H1 (cell line): ENCODE results near the gene PTPN9. TPM values are rescaled to one million over a fixed set of nuclear protein-coding genes. Genes with fewer than 3 reads are reported as not detected.

Experiments
- CTCF ChIA-PET: fragments of 300-600 bp; sonication (Branson Sonifier 250); formaldehyde crosslinking; loops from one replicate; lab custom pipeline; 2021; ENCODE audit not compliant: partially characterized antibody; lab: Charles Lee
- POLR2A ChIA-PET: fragments of 300-600 bp; sonication (Branson Sonifier 250); formaldehyde crosslinking; loops from one replicate; lab custom pipeline; 2021; ENCODE audit warnings: inconsistent platforms; ENCODE audit not compliant: partially characterized antibody; lab: Charles Lee
- DNase-seq, 2 experiments: peaks; one replicate each; pipeline versions ENCODE4 v3.0.0 to v3.0.0-alpha.2; 2010 to 2022; ENCODE audit warnings: low spot score in 2 of 2, low read depth in 1 of 2, mixed read lengths in 1 of 2
- FAIRE-seq: peaks from 2 replicates; lab custom pipeline; 2011; peaks lifted over from hg19 to GRCh38; lab: Jason Lieb, UNC
- H2AFZ ChIP-seq: 2 replicates; pipeline ENCODE4 v1.8.1; 2012; ENCODE audit warnings: low read length, inconsistent platforms
- H2AK5ac ChIP-seq: 2 replicates; pipeline ENCODE4 v1.6.1; 2013; ENCODE audit warnings: low read depth, low read length
- H2BK120ac ChIP-seq: replicated peaks from 2 replicates; pipeline ENCODE3; 2013; ENCODE audit warnings: low read depth, low read length, inconsistent platforms
- H2BK12ac ChIP-seq: 2 replicates; pipeline ENCODE4 v1.6.1; 2013; ENCODE audit warnings: low read depth, low read length
- H2BK15ac ChIP-seq: 2 replicates; pipeline ENCODE4 v1.6.1; 2013; ENCODE audit warnings: low read length
- H2BK20ac ChIP-seq: 2 replicates; pipeline ENCODE4 v1.6.1; 2013; ENCODE audit warnings: low read length
- H2BK5ac ChIP-seq: 2 replicates; pipeline ENCODE4 v1.6.1; 2013; ENCODE audit warnings: low read depth, low read length
- H3K14ac ChIP-seq: 2 replicates; pipeline ENCODE4 v1.6.1; 2013; ENCODE audit warnings: inconsistent platforms; ENCODE audit not compliant: insufficient read length
- H3K18ac ChIP-seq: 2 replicates; pipeline ENCODE4 v1.6.1; 2013; ENCODE audit warnings: low read length; ENCODE audit errors: extremely low read depth
- H3K23ac ChIP-seq: 2 replicates; pipeline ENCODE4 v1.6.1; 2013; ENCODE audit warnings: inconsistent platforms; ENCODE audit not compliant: insufficient read length
- H3K23me2 ChIP-seq: 2 replicates; pipeline ENCODE4 v1.6.1; 2013; ENCODE audit warnings: low read depth, low read length
- H3K27ac ChIP-seq: 2 replicates; pipeline ENCODE4 v1.6.1; 2011; ENCODE audit warnings: low read depth, low read length, inconsistent platforms
- H3K27me3 ChIP-seq, 4 experiments: replicated peaks in 1 of 4; 1 replicate in 1 of 4; 2 replicates in 3 of 4; pipeline versions ENCODE4 v1.6.1 to v1.8.1; 2011 to 2013; ENCODE audit warnings: low read length in 3 of 4, mild to moderate bottlenecking in 3 of 4, inconsistent platforms in 2 of 4, mixed read lengths in 2 of 4, moderate library complexity in 1 of 4; ENCODE audit not compliant: control insufficient read depth in 3 of 4, insufficient read depth in 3 of 4; ENCODE audit errors: extremely low read depth in 1 of 4
- H3K36me3 ChIP-seq, 4 experiments: 2 replicates each; pipeline versions ENCODE4 v1.6.1 to v1.8.1; 2011 to 2013; ENCODE audit warnings: mild to moderate bottlenecking in 4 of 4, low read length in 3 of 4, moderate library complexity in 2 of 4, control low read depth in 1 of 4, inconsistent platforms in 1 of 4; ENCODE audit not compliant: insufficient read depth in 4 of 4, control insufficient read depth in 2 of 4
- H3K4ac ChIP-seq: replicated peaks from 2 replicates; pipeline ENCODE3; 2013; ENCODE audit warnings: low read length, low read depth, mixed read lengths, inconsistent platforms; ENCODE audit not compliant: insufficient read length
- H3K4me1 ChIP-seq, 4 experiments: replicated peaks in 1 of 4; 1 replicate in 1 of 4; 2 replicates in 3 of 4; pipeline versions ENCODE4 v1.6.1 to v1.8.1; 2011 to 2013; ENCODE audit warnings: low read length in 3 of 4, inconsistent platforms in 2 of 4, mixed read lengths in 1 of 4; ENCODE audit not compliant: insufficient read depth in 4 of 4, control insufficient read depth in 3 of 4
- H3K4me2 ChIP-seq, 2 experiments: 2 replicates each; pipeline versions ENCODE4 v1.6.1 to v1.8.1; 2011 to 2013; ENCODE audit warnings: low read depth in 2 of 2, low read length in 2 of 2, control low read depth in 1 of 2, inconsistent platforms in 1 of 2, mild to moderate bottlenecking in 1 of 2; ENCODE audit not compliant: insufficient read depth in 1 of 2
- H3K4me3 ChIP-seq, 4 experiments: fragments of 200-600, 300-600 bp in 1 of 4; sonication (generic), shearing (Covaris generic), sonication (Bioruptor Twin) in 1 of 4; 2 replicates each; pipeline versions ENCODE4 v1.5.1 to v1.8.1; 2011 to 2016; ENCODE audit warnings: low read length in 4 of 4, low read depth in 3 of 4, control low read depth in 2 of 4, inconsistent platforms in 2 of 4, mild to moderate bottlenecking in 2 of 4, mixed read lengths in 1 of 4, moderate library complexity in 1 of 4; ENCODE audit not compliant: insufficient read depth in 2 of 4; ENCODE audit errors: extremely low read depth in 1 of 4
- H3K56ac ChIP-seq: replicated peaks from 2 replicates; pipeline ENCODE3; 2013; ENCODE audit warnings: low read depth, mild to moderate bottlenecking, mixed read lengths, low read length, inconsistent platforms; ENCODE audit not compliant: insufficient read length
- H3K79me1 ChIP-seq: 2 replicates; pipeline ENCODE4 v1.6.1; 2013; ENCODE audit warnings: low read depth, low read length, control low read depth
- H3K79me2 ChIP-seq, 2 experiments: 2 replicates each; pipeline versions ENCODE4 v1.6.1 to v1.8.1; 2012 to 2013; ENCODE audit warnings: low read length in 2 of 2, mild to moderate bottlenecking in 2 of 2, inconsistent platforms in 1 of 2; ENCODE audit not compliant: insufficient read depth in 2 of 2, control insufficient read depth in 1 of 2
- H3K9ac ChIP-seq, 4 experiments: replicated peaks in 1 of 4; 1 replicate in 1 of 4; 2 replicates in 3 of 4; pipeline versions ENCODE4 v1.6.1 to v1.8.1; 2011 to 2013; ENCODE audit warnings: low read depth in 3 of 4, low read length in 3 of 4, control low read depth in 2 of 4, mild to moderate bottlenecking in 2 of 4, moderate library complexity in 2 of 4, inconsistent platforms in 1 of 4; ENCODE audit errors: extremely low read depth in 1 of 4
- H3K9me3 ChIP-seq, 2 experiments: 2 replicates each; pipeline versions ENCODE4 v1.6.1 to v1.8.1; 2012 to 2013; ENCODE audit warnings: mild to moderate bottlenecking in 2 of 2, moderate library complexity in 2 of 2, control low read depth in 1 of 2, inconsistent platforms in 1 of 2, low read depth in 1 of 2, low read length in 1 of 2, mixed read lengths in 1 of 2; ENCODE audit not compliant: insufficient read depth in 2 of 2
- H4K20me1 ChIP-seq, 2 experiments: replicated peaks in 1 of 2; 2 replicates each; pipeline versions ENCODE3 to v1.8.1; 2011 to 2013; ENCODE audit warnings: inconsistent platforms in 2 of 2, low read length in 2 of 2, mild to moderate bottlenecking in 1 of 2; ENCODE audit not compliant: insufficient read depth in 2 of 2, control insufficient read depth in 1 of 2
- H4K5ac ChIP-seq: 2 replicates; pipeline ENCODE4 v1.6.1; 2013; ENCODE audit warnings: low read length, low read depth, mixed read lengths, inconsistent platforms; ENCODE audit not compliant: insufficient read length
- H4K8ac ChIP-seq: 2 replicates; pipeline ENCODE4 v1.8.0; 2013; ENCODE audit warnings: mild to moderate bottlenecking, moderate library complexity, low read length, inconsistent platforms; ENCODE audit not compliant: insufficient read depth; ENCODE audit errors: extremely low read depth
- H4K91ac ChIP-seq: replicated peaks from 2 replicates; pipeline ENCODE3; 2013; ENCODE audit warnings: low read length, mixed read lengths, inconsistent platforms; ENCODE audit not compliant: insufficient read length
- GTF2F1 ChIP-seq: IDR thresholded peaks from 2 replicates; pipeline ENCODE4 v1.6.1; 2012; ENCODE audit warnings: low read depth, low read length, improper control_type of control experiment, borderline replicate concordance
- KDM5A ChIP-seq: fragments of 200-600 bp; IDR thresholded peaks from 2 replicates; pipeline ENCODE4 v1.7.1; 2012; ENCODE audit warnings: mild to moderate bottlenecking, low read length, inconsistent platforms, mixed read lengths
- POLR2A ChIP-seq, 2 experiments: IDR thresholded peaks; 1 replicate in 1 of 2; 2 replicates in 1 of 2; pipeline ENCODE4 v1.6.1; 2011; ENCODE audit warnings: low read depth in 2 of 2, low read length in 2 of 2, mild to moderate bottlenecking in 2 of 2; ENCODE audit errors: control extremely low read depth in 1 of 2
- RFX5 ChIP-seq: IDR thresholded peaks from 2 replicates; pipeline ENCODE4 v1.6.1; 2011; ENCODE audit warnings: low read depth, low read length, improper control_type of control experiment, borderline replicate concordance
- SP1 ChIP-seq: IDR thresholded peaks from 2 replicates; pipeline ENCODE4 v1.6.1; 2011; ENCODE audit warnings: low read depth, low read length
- WGBS, 2 experiments: shearing (Covaris generic) in 1 of 2; methylation state at CpG; one replicate each; pipeline versions ENCODE4 v1.1.6 to v1.1.7; 2013 to 2015; ENCODE audit warnings: low lambda C conversion rate in 2 of 2, mixed read lengths in 2 of 2, inconsistent platforms in 1 of 2, low coverage in 1 of 2, missing lambda C conversion rate in 1 of 2; ENCODE audit not compliant: insufficient replicate concordance in 2 of 2, insufficient coverage in 1 of 2, insufficient read length in 1 of 2; ENCODE audit errors: extremely low coverage in 1 of 2, missing lambda C conversion rate in 1 of 2; 5-methylcytosine and 5-hydroxymethylcytosine counted together
- polyA plus RNA-seq, 7 experiments: library from polyadenylated mRNA; depleted of rRNA in 3 of 7; stranded (reverse) in 5 of 7; unstranded in 2 of 7; fragments of >200 nt in 5 of 7; fragments of 200-250 nt in 2 of 7; gene quantifications; 1 replicate in 5 of 7; 2 replicates in 1 of 7; 4 replicates in 1 of 7; pipeline versions ENCODE4 v1.2.1 to v1.2.3, GENCODE V29; 2011 to 2013; ENCODE audit warnings: missing spikeins in 2 of 7, mixed read lengths in 2 of 7
- total RNA-seq: library from RNA; stranded (reverse); fragmentation: NEBNext Ultra II Directional; extraction: Animal tissue kit (Norgen Biotek cat#: 25700); gene quantifications from 2 replicates; pipeline ENCODE4 v1.2.1, GENCODE V29; 2021

Gene PTPN9
- total and polyA plus RNA-seq, 2 of the 8 experiments (the other 6 are each of a cell fraction or from before 2014, with no cell fraction given) = 46.6 to 57.4 TPM

DNA sequence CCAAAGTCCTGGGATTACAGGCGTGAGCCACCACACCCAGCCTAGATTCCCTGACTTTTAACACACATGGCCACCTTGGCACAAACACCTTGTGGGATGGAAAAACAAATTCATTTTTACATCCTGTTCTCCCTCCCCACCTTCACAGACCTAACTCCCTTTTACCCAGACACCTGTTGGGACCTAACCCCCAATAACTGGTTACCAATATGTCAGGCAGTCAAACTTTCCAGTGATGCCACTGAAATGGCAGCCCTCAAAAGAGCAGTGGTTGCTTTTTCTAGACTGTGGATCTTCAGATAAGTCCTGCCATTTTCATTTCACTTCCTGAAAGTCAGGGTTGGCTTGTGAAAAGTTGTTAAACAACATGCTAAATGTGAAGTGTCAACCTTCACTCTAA is 162.5 kb downstream of the PTPN9 start:
- ChIA-PET CTCF (interaction anchor here (0.6 kb wide), 1 partner anchor 10 kb away, joined by 3 read pairs; no protein-coding TSS in a partner anchor), POLR2A (no interaction called here)
- no peak overlapping the region for H2BK12ac ChIP-seq
- no peaks in the 10 kb centered on the region for H3K23me2 ChIP-seq
- H3K9ac ChIP-seq = no peak overlapping the region
- no peak overlapping the region for H4K5ac ChIP-seq
- H3K4me3 ChIP-seq = no peak overlapping the region
- no peak overlapping the region for H2BK5ac ChIP-seq
- H3K4ac ChIP-seq = no peak overlapping the region
- H4K20me1 ChIP-seq = no peaks in the 10 kb centered on the region
- H3K9me3 ChIP-seq = no peaks in the 10 kb centered on the region
- H3K27me3 ChIP-seq = no peaks in the 10 kb centered on the region
- peaks cover 10 to 54% (median 24%) of the 10 kb centered on the region in 4 experiments for H3K36me3 ChIP-seq
- H4K8ac ChIP-seq = no peak overlapping the region
- H3K79me1 ChIP-seq = no peaks in the 10 kb centered on the region
- no peak overlapping the region for H3K23ac ChIP-seq
- H2BK20ac ChIP-seq = no peak overlapping the region
- TF ChIP-seq RFX5 (no peak), POLR2A (IDR thresholded peaks at IDR 0.05; ENCODE audit: control extremely low read depth in 1 of 2, low read depth in 2 of 2, low read length in 2 of 2) (no peak), GTF2F1 (no peak), SP1 (no peak), KDM5A (no peak)
- TF ChIP-seq, all 59 proteins: peak for 0
- FAIRE-seq (no peak), DNase-seq (no peak)
- no peak overlapping the region for H3K14ac ChIP-seq
- H3K27ac ChIP-seq = no peak overlapping the region
- no peak overlapping the region for H3K56ac ChIP-seq
- no peak overlapping the region for H2AK5ac ChIP-seq
- 77% methylated on average over 1 of the region's 1 CpG; no CpG with 5 or more reads in 1 of the 2 experiments for WGBS, 2 experiments
- no peak overlapping the region for H4K91ac ChIP-seq
- no peaks in the 10 kb centered on the region for H3K4me1 ChIP-seq
- H2BK120ac ChIP-seq = no peak overlapping the region
- H3K4me2 ChIP-seq = no peak overlapping the region
- H2BK15ac ChIP-seq = no peak overlapping the region
- H2AFZ ChIP-seq = no peak overlapping the region
- H3K18ac ChIP-seq = no peak overlapping the region
- H3K79me2 ChIP-seq = 0 out of 4 replicates have a peak, but pooled peaks cover 0 to 5% of the 10 kb centered on the region in 2 experiments
